Measurements from ENCODE around the gene HLCS.

DNA sequence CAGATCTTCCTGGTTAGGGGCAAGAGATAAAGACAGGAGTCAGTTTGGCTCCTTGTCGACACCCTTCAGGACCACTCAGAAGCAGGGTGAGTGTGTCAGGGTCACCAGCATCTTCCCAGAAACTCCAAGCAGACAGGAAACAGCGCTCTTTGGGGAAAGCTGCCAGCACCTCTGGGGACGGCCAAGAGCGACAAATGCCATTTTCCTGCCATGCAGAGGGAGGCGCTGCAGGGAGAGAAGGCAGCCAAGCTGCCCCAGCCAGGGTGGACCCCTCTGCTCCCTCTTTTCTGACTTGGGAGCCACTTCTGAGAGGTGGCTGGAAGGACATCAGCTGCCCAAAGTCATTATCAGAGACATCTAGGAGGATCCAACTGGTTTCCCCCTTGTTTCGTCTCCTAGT, 238.6 kb downstream of the HLCS start:
- TF ChIP-seq EP300 (IDR thresholded peaks at IDR 0.05; ENCODE audit: borderline replicate concordance in 1 of 2, low read depth in 1 of 2, low read length in 1 of 2) = no peak
- no peak for TF ChIP-seq GATA2 (CRISPR knock-in tag; IDR thresholded peaks at IDR 0.05)
- TF ChIP-seq, protein P1, sequence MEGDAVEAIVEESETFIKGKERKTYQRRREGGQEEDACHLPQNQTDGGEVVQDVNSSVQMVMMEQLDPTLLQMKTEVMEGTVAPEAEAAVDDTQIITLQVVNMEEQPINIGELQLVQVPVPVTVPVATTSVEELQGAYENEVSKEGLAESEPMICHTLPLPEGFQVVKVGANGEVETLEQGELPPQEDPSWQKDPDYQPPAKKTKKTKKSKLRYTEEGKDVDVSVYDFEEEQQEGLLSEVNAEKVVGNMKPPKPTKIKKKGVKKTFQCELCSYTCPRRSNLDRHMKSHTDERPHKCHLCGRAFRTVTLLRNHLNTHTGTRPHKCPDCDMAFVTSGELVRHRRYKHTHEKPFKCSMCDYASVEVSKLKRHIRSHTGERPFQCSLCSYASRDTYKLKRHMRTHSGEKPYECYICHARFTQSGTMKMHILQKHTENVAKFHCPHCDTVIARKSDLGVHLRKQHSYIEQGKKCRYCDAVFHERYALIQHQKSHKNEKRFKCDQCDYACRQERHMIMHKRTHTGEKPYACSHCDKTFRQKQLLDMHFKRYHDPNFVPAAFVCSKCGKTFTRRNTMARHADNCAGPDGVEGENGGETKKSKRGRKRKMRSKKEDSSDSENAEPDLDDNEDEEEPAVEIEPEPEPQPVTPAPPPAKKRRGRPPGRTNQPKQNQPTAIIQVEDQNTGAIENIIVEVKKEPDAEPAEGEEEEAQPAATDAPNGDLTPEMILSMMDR (IDR thresholded peaks at IDR 0.05) = no peak
- TF ChIP-seq RAD21 (IDR thresholded peaks at IDR 0.05; ENCODE audit: low read length) = no peak
- TF ChIP-seq MAX (IDR thresholded peaks at IDR 0.05; ENCODE audit: low read depth) = no peak
